ENCODE measurements around the gene SLC23A1.

DNA sequence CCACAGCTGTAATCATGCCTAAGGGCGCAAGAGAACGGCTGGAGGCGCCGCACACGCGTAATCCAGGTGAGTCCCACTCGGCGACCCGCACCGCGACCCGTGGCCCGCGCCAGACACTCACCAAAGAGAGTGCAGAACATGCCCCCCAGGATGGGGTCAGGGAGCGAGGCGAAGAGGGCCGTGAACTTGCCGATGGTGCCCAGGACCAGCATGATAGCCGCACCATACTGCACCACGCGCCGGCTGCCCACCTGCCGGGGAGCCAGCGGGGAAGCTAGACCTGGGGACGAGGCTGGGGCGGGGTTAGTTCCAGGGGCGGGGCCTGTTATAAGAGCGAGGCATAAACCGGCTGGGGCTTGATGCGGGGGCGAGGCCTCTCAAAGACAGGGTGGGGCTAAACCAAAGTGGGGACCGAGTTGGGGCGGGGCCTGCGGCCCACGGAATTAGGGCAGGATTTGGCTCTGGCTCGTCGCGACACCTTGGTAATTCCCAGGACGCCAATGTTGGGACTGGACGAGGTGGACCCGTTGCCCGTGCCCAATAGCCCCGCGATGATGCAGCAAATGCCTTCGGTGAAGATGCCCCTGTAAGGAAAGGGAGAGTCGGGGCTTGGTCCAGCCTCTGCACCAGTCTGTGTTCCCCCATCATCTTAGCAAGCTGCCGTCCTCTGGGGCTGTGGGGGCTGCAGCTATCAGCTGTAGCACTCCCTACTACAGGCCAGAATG lies 4.8 kb downstream of the SLC23A1 start:
- TF ChIP-seq, protein P1, sequence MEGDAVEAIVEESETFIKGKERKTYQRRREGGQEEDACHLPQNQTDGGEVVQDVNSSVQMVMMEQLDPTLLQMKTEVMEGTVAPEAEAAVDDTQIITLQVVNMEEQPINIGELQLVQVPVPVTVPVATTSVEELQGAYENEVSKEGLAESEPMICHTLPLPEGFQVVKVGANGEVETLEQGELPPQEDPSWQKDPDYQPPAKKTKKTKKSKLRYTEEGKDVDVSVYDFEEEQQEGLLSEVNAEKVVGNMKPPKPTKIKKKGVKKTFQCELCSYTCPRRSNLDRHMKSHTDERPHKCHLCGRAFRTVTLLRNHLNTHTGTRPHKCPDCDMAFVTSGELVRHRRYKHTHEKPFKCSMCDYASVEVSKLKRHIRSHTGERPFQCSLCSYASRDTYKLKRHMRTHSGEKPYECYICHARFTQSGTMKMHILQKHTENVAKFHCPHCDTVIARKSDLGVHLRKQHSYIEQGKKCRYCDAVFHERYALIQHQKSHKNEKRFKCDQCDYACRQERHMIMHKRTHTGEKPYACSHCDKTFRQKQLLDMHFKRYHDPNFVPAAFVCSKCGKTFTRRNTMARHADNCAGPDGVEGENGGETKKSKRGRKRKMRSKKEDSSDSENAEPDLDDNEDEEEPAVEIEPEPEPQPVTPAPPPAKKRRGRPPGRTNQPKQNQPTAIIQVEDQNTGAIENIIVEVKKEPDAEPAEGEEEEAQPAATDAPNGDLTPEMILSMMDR (IDR thresholded peaks at IDR 0.05; ENCODE audit: low read length): no peak
- TF ChIP-seq EZH2 (IDR thresholded peaks at IDR 0.05; ENCODE audit: borderline replicate concordance, low read length): no peak
